ENCODE results near the gene ACTL8. TPM values are rescaled to one million over a fixed set of nuclear protein-coding genes. Genes with fewer than 3 reads are reported as not detected.
"Not testable (repeated sequence)": the region's sequence is repeated elsewhere in the genome, so short reads cannot be mapped to it uniquely, and the experiment has no call there.

ACTL8 gene
- total RNA-seq, 3 donors from 2014 or later: not detected

DNA sequence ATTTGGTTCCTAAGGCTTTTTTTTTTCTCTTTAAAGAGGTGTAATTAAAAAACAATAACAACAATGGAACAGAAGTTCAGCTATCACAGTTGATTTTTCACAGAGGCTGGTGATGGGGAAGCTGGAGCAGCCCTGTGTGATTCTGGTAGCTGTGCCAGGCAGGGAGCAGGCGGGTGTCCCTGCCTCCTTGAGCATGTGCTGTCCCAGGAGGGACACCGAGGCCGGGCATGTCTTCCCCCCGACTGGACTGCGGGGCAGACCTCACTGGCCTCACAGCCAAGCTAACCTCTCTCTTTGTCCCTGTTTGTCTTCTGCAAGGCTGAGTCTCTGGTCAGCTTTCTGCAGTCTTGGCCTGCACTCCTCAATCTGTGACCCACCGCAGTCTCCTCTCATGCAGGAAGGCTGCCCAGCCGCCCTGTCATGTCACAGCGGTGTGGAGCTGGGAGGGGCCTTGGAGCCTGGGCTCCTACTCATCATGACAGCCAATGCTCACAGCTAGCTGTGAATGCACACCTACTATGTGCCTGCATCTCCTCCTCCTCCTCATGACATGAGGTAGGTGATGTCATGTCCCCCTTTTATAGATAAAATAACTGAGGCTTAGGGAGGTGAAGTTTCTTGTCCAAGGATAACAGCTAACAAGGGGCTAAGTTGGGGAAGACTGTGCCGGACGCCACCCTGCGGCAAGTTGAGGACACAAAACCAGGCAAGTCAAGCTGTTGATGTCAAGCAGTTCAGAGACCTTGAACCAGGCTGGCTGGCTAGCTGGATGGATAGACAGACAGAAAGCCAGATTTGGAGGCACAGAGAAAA lies 10.3 kb upstream of the ACTL8 start:
- Mint-ChIP-seq H3K4me1 (ENCODE audit: low read depth) (no peaks in the 10 kb centered on the region), H3K4me3 (no peak overlapping the region), H3K36me3 (ENCODE audit: insufficient read depth) (no peaks in the 10 kb centered on the region), H3K9me3 (no peaks in the 10 kb centered on the region), H3K27me3 (ENCODE audit: low read depth) (peaks cover 20% of the 10 kb centered on the region)
- DNase-seq (no peak), ATAC-seq (no peak)

DNA sequence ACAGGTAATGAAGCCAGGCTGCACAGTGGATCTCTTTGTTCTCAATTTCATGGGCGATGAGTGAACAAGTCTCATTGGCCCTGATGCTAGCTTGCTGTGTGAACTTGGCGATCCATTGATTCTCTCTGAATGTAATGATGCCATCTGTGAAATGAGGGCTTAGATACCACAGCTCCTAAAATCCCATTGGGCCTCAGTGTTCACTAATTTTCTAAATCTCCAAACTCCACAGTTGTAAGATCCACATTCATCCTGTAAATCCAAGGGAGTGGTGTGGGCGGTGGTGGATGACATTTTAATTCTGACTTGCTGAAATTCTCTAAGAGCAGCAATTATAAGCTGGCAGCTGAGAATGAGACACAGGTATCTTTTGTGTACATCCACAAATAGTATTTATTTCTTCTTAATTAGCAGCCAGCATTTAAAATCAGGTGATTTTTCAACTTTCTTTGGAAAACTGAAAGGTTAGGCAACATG lies 9.6 kb upstream of the ACTL8 start:
- no peak for ATAC-seq
- H3K9me3 Mint-ChIP-seq: no peaks in the 10 kb centered on the region
- no peak overlapping the region for H3K4me3 Mint-ChIP-seq

DNA sequence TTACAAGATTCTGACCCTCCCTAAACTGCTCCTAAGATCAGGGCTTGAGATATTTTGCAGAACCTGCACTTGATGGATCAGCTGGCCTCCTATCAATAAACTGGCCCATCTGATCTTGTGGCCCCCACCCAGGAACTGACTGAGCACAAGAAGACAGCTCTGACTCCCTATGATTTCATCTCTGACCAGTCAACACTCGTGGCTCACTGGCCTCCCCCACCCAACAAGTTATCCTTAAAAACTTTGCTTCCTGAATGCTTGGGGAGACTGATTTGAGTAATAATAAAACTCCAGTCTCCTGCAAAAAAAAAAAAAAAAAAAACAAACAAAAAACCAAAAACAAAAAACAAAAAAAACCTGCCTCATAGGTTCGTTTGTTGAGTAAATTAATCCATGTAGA lies 8.9 kb upstream of the ACTL8 start:
- H3K27me3 Mint-ChIP-seq (ENCODE audit: low read depth): peaks cover 12% of the 10 kb centered on the region
- not testable (repeated sequence) for DNase-seq; H3K9me3 Mint-ChIP-seq; H3K4me1 Mint-ChIP-seq (ENCODE audit: low read depth); H3K4me3 Mint-ChIP-seq; H3K36me3 Mint-ChIP-seq (ENCODE audit: insufficient read depth); ATAC-seq

More for the DNA sequence above, 9.6 kb upstream of the ACTL8 start:
- Mint-ChIP-seq H3K4me1 (ENCODE audit: low read depth) (no peaks in the 10 kb centered on the region), H3K36me3 (ENCODE audit: insufficient read depth) (no peaks in the 10 kb centered on the region), H3K27me3 (ENCODE audit: low read depth) (peaks cover 18% of the 10 kb centered on the region)
- DNase-seq: no peak

DNA sequence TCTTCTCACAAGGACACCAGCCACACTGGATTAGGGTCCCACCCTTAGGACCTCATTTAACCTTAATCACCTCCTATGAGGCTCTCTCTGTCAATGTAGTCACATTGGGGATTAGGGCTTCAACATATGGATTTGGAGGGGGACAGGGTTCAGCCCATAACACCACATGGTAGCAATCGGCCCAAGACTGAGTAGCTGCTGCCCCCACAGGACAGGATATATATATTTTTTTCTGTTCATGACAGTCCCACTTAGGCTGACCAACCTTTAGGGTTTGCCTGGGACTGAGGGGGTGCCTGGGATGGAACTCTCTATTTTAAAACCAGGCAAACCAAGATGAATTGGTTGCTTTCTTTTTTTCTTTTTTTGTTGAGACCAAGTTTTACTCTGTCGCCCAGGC lies 8.2 kb upstream of the ACTL8 start:
- no peak for DNase-seq
- Mint-ChIP-seq H3K9me3 (no peaks in the 10 kb centered on the region), H3K4me3 (no peak overlapping the region), H3K36me3 (ENCODE audit: insufficient read depth) (no peaks in the 10 kb centered on the region), H3K27me3 (ENCODE audit: low read depth) (peaks cover 10% of the 10 kb centered on the region), H3K4me1 (ENCODE audit: low read depth) (no peaks in the 10 kb centered on the region)
- ATAC-seq: no peak

DNA sequence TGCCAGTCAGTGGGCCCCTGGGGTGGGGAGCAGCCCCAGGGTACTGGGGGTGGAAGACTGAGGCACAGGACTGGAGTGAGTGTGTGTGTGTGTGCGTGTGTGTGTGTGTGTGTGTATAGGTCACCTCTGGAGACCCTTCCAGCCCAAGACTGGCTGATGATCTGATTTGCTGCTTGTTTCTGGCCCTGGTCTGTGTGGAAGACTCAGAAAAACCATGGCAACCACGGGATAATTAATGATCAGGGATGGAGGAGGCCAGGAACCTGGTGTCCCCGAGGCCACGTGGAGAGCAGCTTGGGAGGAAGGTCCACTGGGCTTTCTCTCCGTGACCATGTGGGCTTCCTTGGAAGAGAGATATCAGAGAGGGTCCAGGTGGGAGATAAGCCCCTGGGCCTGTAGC lies 4.8 kb upstream of the ACTL8 start:
- H3K4me1 Mint-ChIP-seq (ENCODE audit: low read depth): no peaks in the 10 kb centered on the region

DNA sequence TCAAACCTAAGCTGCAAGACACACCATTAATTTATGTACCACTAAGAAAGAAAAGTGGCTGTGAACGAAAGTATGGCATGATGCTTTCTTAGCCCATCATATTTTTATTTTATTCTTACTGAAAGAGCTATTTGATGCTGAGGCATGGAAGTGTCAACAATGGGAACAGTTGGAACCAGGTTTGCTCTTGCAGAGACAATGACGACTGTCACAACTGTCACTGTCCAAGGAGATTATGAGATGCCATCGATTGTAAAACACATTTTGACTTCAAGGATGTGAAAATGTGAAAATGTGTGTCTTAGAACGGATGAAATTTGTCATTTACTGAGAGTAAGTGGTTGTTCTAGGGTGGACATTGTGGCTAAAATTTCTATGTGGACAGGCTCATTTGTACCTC lies 2.8 kb upstream of the ACTL8 start:
- H3K27me3 Mint-ChIP-seq (ENCODE audit: low read depth): no peaks in the 10 kb centered on the region
- ATAC-seq (no peak), DNase-seq (no peak)
- H3K4me3 Mint-ChIP-seq: no peak overlapping the region
- H3K36me3 Mint-ChIP-seq (ENCODE audit: insufficient read depth): no peaks in the 10 kb centered on the region
- H3K4me1 Mint-ChIP-seq (ENCODE audit: low read depth): no peaks in the 10 kb centered on the region
- peaks cover 23% of the 10 kb centered on the region for H3K9me3 Mint-ChIP-seq

More for the DNA sequence above, 4.8 kb upstream of the ACTL8 start:
- Mint-ChIP-seq H3K9me3 (peaks cover 15% of the 10 kb centered on the region), H3K4me3 (no peak overlapping the region), H3K36me3 (ENCODE audit: insufficient read depth) (no peaks in the 10 kb centered on the region), H3K27me3 (ENCODE audit: low read depth) (no peaks in the 10 kb centered on the region)
- DNase-seq (no peak), ATAC-seq (no peak)

DNA sequence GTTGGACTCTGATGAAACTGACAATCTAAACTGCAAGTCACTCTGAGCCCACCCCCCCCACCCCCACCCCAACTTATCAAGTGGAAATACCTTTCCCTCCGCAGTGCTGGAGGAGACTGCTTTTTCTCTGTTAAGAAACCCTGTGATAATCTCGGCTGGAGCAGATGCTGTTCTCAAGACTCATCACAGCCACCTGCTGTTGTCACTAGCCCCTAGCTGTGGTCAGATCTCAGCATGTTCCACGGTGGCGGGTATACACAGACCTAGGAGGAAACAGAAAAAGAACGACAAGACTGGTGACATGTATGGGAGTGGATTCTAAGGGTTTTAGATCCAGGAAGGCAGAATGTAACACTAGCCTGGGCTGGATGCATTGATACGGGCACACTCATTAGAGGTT lies 2.3 kb downstream of the ACTL8 start:
- no peaks in the 10 kb centered on the region for H3K27me3 Mint-ChIP-seq (ENCODE audit: low read depth)
- peaks cover 51% of the 10 kb centered on the region for H3K9me3 Mint-ChIP-seq
- H3K36me3 Mint-ChIP-seq (ENCODE audit: insufficient read depth): no peaks in the 10 kb centered on the region
- DNase-seq: no peak
- H3K4me1 Mint-ChIP-seq (ENCODE audit: low read depth): no peaks in the 10 kb centered on the region
- H3K4me3 Mint-ChIP-seq: no peak overlapping the region
- ATAC-seq: no peak

DNA sequence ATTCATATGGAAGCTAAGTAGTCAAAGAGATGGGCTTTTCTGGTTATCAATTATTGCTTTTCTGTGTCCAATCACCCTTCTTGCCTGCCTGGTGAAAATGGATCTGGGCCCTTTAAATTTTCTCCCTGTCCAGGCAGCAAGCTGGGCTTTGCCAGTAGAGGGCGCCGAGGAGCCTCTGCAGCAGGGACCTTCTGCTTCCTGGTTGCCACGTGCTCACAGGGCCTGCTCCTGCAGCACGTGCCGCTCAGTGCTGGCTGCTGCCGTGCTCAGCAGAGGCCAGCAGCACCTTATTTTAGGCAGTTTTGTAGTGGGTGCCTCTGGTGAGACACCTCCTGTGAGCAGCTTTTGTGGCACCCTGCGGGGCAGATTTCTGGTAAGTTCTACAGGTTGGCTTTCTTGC lies 4.0 kb downstream of the ACTL8 start:
- no peak overlapping the region for H3K4me3 Mint-ChIP-seq
- no peak for DNase-seq
- no peaks in the 10 kb centered on the region for H3K4me1 Mint-ChIP-seq (ENCODE audit: low read depth)
- H3K27me3 Mint-ChIP-seq (ENCODE audit: low read depth): no peaks in the 10 kb centered on the region
- no peaks in the 10 kb centered on the region for H3K36me3 Mint-ChIP-seq (ENCODE audit: insufficient read depth)
- ATAC-seq: no peak
- peaks cover 44% of the 10 kb centered on the region for H3K9me3 Mint-ChIP-seq

DNA sequence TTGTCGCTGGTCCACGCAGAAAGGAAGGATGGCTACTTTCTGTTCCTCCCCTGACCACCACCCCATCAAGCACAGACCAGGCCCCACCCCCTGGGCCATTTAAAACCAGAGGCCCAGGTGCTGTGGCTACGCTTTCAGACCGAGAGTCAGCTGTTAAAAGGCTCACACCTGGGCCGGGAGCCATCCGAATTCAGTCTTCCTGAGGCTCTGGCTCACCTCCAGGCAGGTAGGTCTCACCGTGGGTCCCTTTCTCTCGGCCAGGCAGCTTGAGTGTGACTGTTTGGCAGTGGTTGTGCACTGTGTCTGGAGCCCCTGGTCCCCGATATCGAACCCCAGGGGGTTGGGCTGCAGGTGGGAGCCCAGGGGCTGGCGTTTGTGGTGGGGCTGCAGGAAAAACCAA lies 7.2 kb downstream of the ACTL8 start:
- peaks cover 7% of the 10 kb centered on the region for H3K27me3 Mint-ChIP-seq (ENCODE audit: low read depth)
- H3K4me1 Mint-ChIP-seq (ENCODE audit: low read depth): no peaks in the 10 kb centered on the region
- no peaks in the 10 kb centered on the region for H3K36me3 Mint-ChIP-seq (ENCODE audit: insufficient read depth)
- H3K4me3 Mint-ChIP-seq: no peak overlapping the region
- DNase-seq (no peak), ATAC-seq (no peak)
- H3K9me3 Mint-ChIP-seq: peaks cover 29% of the 10 kb centered on the region

DNA sequence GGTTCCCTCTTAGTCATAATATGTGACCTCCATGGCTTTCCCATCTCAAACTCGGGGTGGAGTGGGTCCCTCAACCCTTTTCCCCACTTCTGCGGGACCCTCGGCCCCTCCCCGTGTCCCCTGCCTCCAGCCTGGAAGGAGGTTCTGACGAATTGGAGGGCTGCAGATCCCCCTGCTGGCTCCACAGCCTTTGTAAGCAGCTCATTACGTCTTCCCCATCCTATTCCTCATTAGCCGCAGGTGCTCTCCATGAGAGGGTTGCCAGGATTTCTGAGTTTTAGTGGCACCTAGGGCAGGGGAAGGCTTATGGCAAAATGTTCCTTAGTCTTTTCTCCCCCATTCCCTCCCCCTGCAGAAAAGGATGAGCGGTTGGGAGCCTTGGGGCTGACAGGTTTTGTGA lies 8.3 kb downstream of the ACTL8 start:
- H3K4me1 Mint-ChIP-seq (ENCODE audit: low read depth): no peaks in the 10 kb centered on the region
- DNase-seq (no peak), ATAC-seq (no peak)
- no peak overlapping the region for H3K4me3 Mint-ChIP-seq
- peaks cover 20% of the 10 kb centered on the region for H3K9me3 Mint-ChIP-seq
- H3K36me3 Mint-ChIP-seq (ENCODE audit: insufficient read depth): no peaks in the 10 kb centered on the region
- peaks cover 7% of the 10 kb centered on the region for H3K27me3 Mint-ChIP-seq (ENCODE audit: low read depth)

DNA sequence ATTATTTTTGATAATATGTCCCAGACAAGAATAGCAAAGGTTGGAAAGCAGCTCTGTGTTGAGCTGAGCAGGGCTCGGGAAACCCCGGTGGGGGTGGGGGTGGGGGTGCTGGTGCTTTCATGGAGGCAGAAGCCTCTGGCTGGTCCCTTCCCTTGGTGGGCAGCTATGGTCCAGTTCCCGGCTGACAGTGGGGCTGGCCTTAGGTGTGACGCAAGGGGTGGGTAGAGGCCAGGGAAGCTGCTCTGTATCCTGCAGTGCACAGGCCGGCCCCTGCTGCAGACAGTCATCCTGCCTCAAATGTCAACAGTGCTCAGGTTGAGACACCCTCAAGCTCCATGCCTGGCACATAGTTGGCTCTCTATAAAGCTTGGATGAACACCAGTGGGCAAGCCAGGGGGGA lies 8.9 kb downstream of the ACTL8 start:
- peaks cover 14% of the 10 kb centered on the region for H3K9me3 Mint-ChIP-seq
- ATAC-seq (no peak), DNase-seq (no peak)
- H3K4me3 Mint-ChIP-seq: no peak overlapping the region
- H3K4me1 Mint-ChIP-seq (ENCODE audit: low read depth): no peaks in the 10 kb centered on the region
- peaks cover 7% of the 10 kb centered on the region for H3K27me3 Mint-ChIP-seq (ENCODE audit: low read depth)
- H3K36me3 Mint-ChIP-seq (ENCODE audit: insufficient read depth): no peaks in the 10 kb centered on the region

DNA sequence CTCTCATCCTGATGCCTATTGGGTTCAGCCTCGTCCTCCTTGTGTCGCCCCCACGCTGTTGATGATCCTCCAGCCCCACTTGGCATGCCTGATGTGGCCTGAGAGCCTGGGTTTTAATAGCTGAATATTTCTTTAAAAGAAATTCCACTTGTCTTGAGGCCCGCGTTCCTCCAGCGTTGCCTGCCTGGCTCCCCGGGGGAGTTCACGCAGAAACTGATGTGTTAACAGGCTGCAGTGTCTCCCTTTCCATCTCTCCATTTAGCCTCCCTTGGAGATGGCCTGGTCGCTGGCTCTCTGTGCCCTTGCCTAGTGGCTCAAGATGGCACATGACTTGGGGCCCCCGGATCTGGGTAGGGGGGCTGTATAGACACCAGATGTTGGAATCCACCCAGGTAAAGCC lies 9.5 kb downstream of the ACTL8 start:
- DNase-seq (no peak), ATAC-seq (no peak)
- no peaks in the 10 kb centered on the region for H3K36me3 Mint-ChIP-seq (ENCODE audit: insufficient read depth)
- H3K9me3 Mint-ChIP-seq: peaks cover 11% of the 10 kb centered on the region
- H3K4me3 Mint-ChIP-seq: no peak overlapping the region
- no peaks in the 10 kb centered on the region for H3K4me1 Mint-ChIP-seq (ENCODE audit: low read depth)
- H3K27me3 Mint-ChIP-seq (ENCODE audit: low read depth): peaks cover 7% of the 10 kb centered on the region

DNA sequence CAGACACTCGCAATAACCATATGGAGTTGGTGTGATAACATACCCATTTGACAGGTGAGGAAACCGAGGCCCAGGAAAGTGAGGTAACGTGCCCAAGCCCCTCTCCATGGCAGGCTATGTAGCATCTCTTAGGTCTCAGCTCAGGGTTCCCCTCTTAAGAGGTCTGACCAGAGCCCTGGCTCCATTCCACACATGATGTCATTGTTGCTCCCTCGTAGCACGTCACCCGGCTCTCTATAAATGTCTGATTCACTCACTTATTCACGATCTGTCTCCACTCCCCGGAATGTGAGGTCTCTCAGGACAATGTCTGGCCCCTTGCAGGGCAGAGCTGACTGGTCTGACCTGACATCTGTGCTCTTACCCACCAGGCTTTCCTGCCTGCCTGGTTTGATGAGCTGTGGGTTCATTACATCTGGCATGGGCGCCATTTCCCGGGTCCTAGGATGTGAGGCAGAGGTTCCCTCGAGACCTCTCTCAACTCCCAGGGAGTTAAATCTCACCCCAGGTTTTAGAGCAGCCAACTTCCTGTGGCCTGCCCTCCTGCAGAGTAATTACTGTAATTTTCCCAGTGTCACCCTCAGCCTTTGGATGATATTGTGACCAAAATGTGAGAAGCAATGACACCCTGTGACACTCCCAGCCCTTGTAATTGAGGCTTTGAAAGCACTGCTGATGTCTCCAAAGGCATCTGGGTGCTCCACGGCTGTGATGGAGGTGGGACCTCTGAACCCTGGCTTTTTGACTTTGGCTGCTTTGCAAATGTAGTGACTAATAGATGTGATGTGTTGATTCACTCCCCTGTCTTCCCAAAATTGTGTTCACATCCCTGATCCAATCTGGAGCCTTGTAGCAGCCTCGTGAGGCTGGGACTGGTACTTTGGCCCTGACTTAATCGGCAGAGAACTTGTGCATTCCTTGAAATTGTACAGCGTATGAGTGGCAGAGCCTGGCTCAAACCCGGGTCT lies 10.6 kb downstream of the ACTL8 start:
- no peak for DNase-seq
- ATAC-seq: no peak
- Mint-ChIP-seq H3K4me3 (no peak overlapping the region), H3K27me3 (ENCODE audit: low read depth) (peaks cover 7% of the 10 kb centered on the region), H3K4me1 (ENCODE audit: low read depth) (no peaks in the 10 kb centered on the region), H3K36me3 (ENCODE audit: insufficient read depth) (no peaks in the 10 kb centered on the region), H3K9me3 (peaks cover 2% of the 10 kb centered on the region)

DNA sequence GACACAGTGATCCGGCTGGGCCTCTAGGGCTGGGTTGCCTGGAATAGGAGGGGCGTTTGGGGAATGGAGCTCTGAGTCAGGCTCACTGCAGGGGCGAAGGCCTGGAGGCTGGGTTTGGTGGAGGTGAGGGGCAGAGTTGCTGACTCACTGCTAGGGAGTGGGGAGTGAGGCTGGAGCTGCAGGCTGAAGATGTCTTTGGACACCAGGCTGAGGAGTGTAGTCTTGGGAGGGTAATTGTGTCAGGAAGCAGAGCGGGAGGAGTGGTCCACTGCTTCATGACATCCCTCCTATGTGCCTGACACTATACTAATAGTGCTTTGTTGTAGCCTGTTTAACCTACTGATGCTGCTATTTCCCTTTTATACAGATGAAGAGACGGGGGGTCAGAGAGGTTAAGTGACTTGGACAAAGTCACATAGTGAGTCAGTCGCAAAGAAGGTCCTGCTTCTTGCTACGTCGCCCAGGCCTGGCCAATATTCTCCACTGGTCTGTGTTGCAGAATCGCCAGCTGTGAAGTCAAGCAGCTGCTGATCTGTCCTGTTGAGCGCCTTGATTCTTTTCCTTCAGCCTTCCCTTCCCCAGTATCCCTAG lies 13.6 kb downstream of the ACTL8 start:
- H3K36me3 Mint-ChIP-seq (ENCODE audit: insufficient read depth): no peaks in the 10 kb centered on the region
- no peaks in the 10 kb centered on the region for H3K9me3 Mint-ChIP-seq
- peaks cover 7% of the 10 kb centered on the region for H3K27me3 Mint-ChIP-seq (ENCODE audit: low read depth)
- no peak for DNase-seq
- ATAC-seq: no peak
- no peaks in the 10 kb centered on the region for H3K4me1 Mint-ChIP-seq (ENCODE audit: low read depth)
- no peak overlapping the region for H3K4me3 Mint-ChIP-seq
